ENCODE measurements around the gene TYW5. TPM values are rescaled to one million over a fixed set of nuclear protein-coding genes. Genes with fewer than 3 reads are reported as not detected.

The TYW5 gene
- polyA plus RNA-seq, 1 of the 3 experiments (the other 2 are of a cell fraction), result 3.6 TPM

DNA sequence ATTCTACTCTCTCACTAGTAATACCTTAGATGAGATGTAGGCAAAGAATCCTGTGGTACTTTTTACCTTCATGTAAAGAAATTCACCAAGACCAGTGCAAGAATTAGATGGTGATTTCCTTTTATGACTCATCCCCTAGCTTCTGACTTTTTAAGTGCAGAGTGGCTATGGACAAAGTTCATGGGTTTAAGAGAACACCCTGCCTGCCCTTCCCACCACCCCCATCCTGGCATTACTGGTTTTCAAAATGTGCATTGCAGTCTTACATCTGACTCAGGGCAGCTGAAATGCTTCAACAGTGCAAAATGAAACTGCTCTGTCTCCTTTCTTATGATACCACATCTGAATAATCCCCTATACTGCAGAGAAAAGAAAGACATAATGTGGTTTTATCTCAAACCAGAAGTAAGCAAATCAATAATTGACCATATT is 22.7 kb upstream of the TYW5 start:
- DNase-seq, result no peak
- peak overlapping the region; percentile 28; the same call in 1 of the 2 replicates for H3K4me2 ChIP-seq
- no peaks in the 10 kb centered on the region for H3K27me3 ChIP-seq (ENCODE audit: insufficient read depth)
- POLR2A ChIA-PET, result no interaction called here
- no peak overlapping the region for H3K9ac ChIP-seq
- H3K9me2 ChIP-seq, result no peaks in the 10 kb centered on the region
- H3K36me3 ChIP-seq (replicated peaks in 1 of 2; ENCODE audit: control insufficient read depth in 1 of 2, insufficient read depth in 2 of 2, low read length in 1 of 2), result peaks cover 0 to 8% of the 10 kb centered on the region in 2 experiments
- H2AFZ ChIP-seq (ENCODE audit: low read depth), result no peak overlapping the region
- no peak overlapping the region for H3K4me3 ChIP-seq (ENCODE audit: low read depth in 2 of 2, low read length in 1 of 2)
- CTCF ChIA-PET, result interaction anchor here (1.0 to 2.9 kb wide), 3 partner anchors 12 to 504 kb away, joined by 3 to 39 read pairs (median 4); no protein-coding TSS in a partner anchor
- TF ChIP-seq FOSL2 (IDR thresholded peaks at IDR 0.05; ENCODE audit: borderline replicate concordance, low read depth) (0 out of 2 replicates have a peak, but pooled peaks have one; percentile 44), TCF12 (IDR thresholded peaks at IDR 0.05) (no peak), JUND (IDR thresholded peaks at IDR 0.05) (0 out of 2 replicates have a peak, but pooled peaks have one; percentile 22)
- H3K79me2 ChIP-seq (ENCODE audit: insufficient read depth), result no peaks in the 10 kb centered on the region
- peaks cover 8% of the 10 kb centered on the region in 2 experiments; a peak in 3 of 4 replicates for H3K4me1 ChIP-seq (ENCODE audit: control insufficient read depth in 1 of 2, insufficient read depth in 2 of 2, low read depth in 1 of 2, low read length in 1 of 2)
- no peaks in the 10 kb centered on the region for H4K20me1 ChIP-seq (ENCODE audit: insufficient read depth)
- no peaks in the 10 kb centered on the region for H3K9me3 ChIP-seq
- H3K27ac ChIP-seq (ENCODE audit: low read depth in 2 of 2, low read length in 1 of 2), result peak overlapping the region in 1 of 2 experiments; percentile 26; a peak in 1 of 4 replicates
- no peaks in the 10 kb centered on the region for H3F3A ChIP-seq (replicated peaks; ENCODE audit: insufficient read depth)

DNA sequence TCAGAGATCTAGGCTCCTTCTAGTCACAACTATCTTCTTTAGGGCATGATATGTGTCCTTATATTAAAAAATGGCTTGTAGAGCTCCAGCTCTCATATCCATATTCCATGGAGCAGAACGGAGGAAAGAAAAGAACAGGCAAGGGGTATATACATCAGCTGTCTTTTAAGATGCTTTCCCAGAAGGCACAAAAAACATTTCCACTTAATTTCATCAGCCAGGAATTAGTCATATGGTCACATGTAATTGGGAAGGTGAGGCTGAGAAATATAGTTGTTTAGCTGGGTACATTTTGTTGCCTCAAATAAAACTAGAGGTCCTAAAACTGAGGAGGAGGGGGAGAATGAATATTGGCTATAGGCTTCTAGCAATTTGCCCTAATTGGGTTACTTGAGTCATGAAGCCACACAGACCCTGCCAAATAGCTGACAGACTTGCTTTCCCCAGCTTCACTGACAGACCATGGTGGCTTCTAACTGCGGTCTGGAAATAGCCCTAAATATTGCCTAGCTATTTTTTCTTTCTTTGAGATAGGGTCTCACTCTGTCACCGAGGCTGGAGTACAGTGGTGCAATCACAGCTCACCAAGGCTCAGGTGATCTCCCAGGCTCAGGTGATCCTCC is 20.1 kb upstream of the TYW5 start:
- CTCF ChIA-PET, result interaction anchor here (0.9 to 4.2 kb wide), 11 partner anchors 10 to 760 kb away, joined by 3 to 96 read pairs (median 4); partner anchors contain the start of gene KCTD18
- no peaks in the 10 kb centered on the region for H3K79me2 ChIP-seq (ENCODE audit: insufficient read depth)
- no peak overlapping the region for H2AFZ ChIP-seq (ENCODE audit: low read depth)
- peaks cover 4 to 13% of the 10 kb centered on the region in 2 experiments for H3K36me3 ChIP-seq (replicated peaks in 1 of 2; ENCODE audit: control insufficient read depth in 1 of 2, insufficient read depth in 2 of 2, low read length in 1 of 2)
- TF ChIP-seq, protein P1, sequence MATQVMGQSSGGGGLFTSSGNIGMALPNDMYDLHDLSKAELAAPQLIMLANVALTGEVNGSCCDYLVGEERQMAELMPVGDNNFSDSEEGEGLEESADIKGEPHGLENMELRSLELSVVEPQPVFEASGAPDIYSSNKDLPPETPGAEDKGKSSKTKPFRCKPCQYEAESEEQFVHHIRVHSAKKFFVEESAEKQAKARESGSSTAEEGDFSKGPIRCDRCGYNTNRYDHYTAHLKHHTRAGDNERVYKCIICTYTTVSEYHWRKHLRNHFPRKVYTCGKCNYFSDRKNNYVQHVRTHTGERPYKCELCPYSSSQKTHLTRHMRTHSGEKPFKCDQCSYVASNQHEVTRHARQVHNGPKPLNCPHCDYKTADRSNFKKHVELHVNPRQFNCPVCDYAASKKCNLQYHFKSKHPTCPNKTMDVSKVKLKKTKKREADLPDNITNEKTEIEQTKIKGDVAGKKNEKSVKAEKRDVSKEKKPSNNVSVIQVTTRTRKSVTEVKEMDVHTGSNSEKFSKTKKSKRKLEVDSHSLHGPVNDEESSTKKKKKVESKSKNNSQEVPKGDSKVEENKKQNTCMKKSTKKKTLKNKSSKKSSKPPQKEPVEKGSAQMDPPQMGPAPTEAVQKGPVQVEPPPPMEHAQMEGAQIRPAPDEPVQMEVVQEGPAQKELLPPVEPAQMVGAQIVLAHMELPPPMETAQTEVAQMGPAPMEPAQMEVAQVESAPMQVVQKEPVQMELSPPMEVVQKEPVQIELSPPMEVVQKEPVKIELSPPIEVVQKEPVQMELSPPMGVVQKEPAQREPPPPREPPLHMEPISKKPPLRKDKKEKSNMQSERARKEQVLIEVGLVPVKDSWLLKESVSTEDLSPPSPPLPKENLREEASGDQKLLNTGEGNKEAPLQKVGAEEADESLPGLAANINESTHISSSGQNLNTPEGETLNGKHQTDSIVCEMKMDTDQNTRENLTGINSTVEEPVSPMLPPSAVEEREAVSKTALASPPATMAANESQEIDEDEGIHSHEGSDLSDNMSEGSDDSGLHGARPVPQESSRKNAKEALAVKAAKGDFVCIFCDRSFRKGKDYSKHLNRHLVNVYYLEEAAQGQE (IDR thresholded peaks at IDR 0.05; ENCODE audit: low read depth, low read length), result no peak
- no peak for TF ChIP-seq SIN3A (IDR thresholded peaks at IDR 0.05; ENCODE audit: borderline replicate concordance, low read depth, low read length)
- no peak for TF ChIP-seq NFIC (IDR thresholded peaks at IDR 0.05; ENCODE audit: borderline replicate concordance)
- no peak for TF ChIP-seq RXRA (IDR thresholded peaks at IDR 0.05; ENCODE audit: borderline replicate concordance, low read depth)
- no peak for TF ChIP-seq NRF1 (IDR thresholded peaks at IDR 0.05; ENCODE audit: low read depth, low read length)
- TF ChIP-seq, protein P2, sequence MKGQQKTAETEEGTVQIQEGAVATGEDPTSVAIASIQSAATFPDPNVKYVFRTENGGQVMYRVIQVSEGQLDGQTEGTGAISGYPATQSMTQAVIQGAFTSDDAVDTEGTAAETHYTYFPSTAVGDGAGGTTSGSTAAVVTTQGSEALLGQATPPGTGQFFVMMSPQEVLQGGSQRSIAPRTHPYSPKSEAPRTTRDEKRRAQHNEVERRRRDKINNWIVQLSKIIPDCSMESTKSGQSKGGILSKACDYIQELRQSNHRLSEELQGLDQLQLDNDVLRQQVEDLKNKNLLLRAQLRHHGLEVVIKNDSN (IDR thresholded peaks at IDR 0.05; ENCODE audit: borderline replicate concordance, low read depth), result no peak
- TF ChIP-seq, protein P3, sequence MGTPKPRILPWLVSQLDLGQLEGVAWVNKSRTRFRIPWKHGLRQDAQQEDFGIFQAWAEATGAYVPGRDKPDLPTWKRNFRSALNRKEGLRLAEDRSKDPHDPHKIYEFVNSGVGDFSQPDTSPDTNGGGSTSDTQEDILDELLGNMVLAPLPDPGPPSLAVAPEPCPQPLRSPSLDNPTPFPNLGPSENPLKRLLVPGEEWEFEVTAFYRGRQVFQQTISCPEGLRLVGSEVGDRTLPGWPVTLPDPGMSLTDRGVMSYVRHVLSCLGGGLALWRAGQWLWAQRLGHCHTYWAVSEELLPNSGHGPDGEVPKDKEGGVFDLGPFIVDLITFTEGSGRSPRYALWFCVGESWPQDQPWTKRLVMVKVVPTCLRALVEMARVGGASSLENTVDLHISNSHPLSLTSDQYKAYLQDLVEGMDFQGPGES (IDR thresholded peaks at IDR 0.05; ENCODE audit: low read depth, low read length), result no peak
- TF ChIP-seq RAD21 (IDR thresholded peaks at IDR 0.05; ENCODE audit: low read length), result no peak
- no peak for TF ChIP-seq EZH2phosphoT487 (IDR thresholded peaks at IDR 0.05; ENCODE audit: borderline replicate concordance, low read depth)
- no peak for TF ChIP-seq CHD2 (IDR thresholded peaks at IDR 0.05; ENCODE audit: low read length, partially characterized antibody)
- no peak for TF ChIP-seq JUND (IDR thresholded peaks at IDR 0.05)
- no peak for TF ChIP-seq RFX5 (IDR thresholded peaks at IDR 0.05; ENCODE audit: low read length)
- TF ChIP-seq MEF2A (IDR thresholded peaks at IDR 0.05; ENCODE audit: borderline replicate concordance, low read depth), result no peak
- TF ChIP-seq FOXJ3 (CRISPR knock-in tag; IDR thresholded peaks at IDR 0.05), result no peak
- no peak for TF ChIP-seq GATA2 (CRISPR knock-in tag; IDR thresholded peaks at IDR 0.05)
- TF ChIP-seq TAF1 (IDR thresholded peaks at IDR 0.05; ENCODE audit: borderline replicate concordance, low read depth, low read length), result no peak
- H3F3A ChIP-seq (replicated peaks; ENCODE audit: insufficient read depth), result no peaks in the 10 kb centered on the region
- H3K9me3 ChIP-seq, result no peaks in the 10 kb centered on the region
- H4K20me1 ChIP-seq (ENCODE audit: insufficient read depth), result no peaks in the 10 kb centered on the region
- no peak overlapping the region for H3K9ac ChIP-seq
- peaks cover 8% of the 10 kb centered on the region in 2 experiments; a peak in 2 of 4 replicates for H3K4me1 ChIP-seq (ENCODE audit: control insufficient read depth in 1 of 2, insufficient read depth in 2 of 2, low read depth in 1 of 2, low read length in 1 of 2)
- POLR2A ChIA-PET, result interaction anchor here (0.7 kb wide), 1 partner anchor 535 kb away, joined by 3 read pairs; the partner anchor contains the start of gene KCTD18
- no peaks in the 10 kb centered on the region for H3K27me3 ChIP-seq (ENCODE audit: insufficient read depth)
- 49% methylated on average over 3 of the region's 3 CpGs for WGBS (ENCODE audit: low lambda C conversion rate)
- no peaks in the 10 kb centered on the region for H3K9me2 ChIP-seq
- no peak for DNase-seq
- H3K4me3 ChIP-seq (ENCODE audit: low read depth in 2 of 2, low read length in 1 of 2), result no peak overlapping the region
- no peak overlapping the region for H3K27ac ChIP-seq (ENCODE audit: low read depth in 2 of 2, low read length in 1 of 2)
- no peak overlapping the region for H3K4me2 ChIP-seq
